DOHH2 (cell line): Measurements from ENCODE around the gene ARHGAP29.

ENCODE experiments used
- EZH2phosphoT487 ChIP-seq: fragments of 200-600 bp; sonication (generic); IDR thresholded peaks from 2 replicates; pipeline ENCODE4 v1.6.1; 2017; ENCODE audit warnings: borderline replicate concordance, mild to moderate bottlenecking, antibody characterized with exemption, low read length, moderate library complexity, mixed read lengths
- TF ChIP-seq, protein P1 (sequence below): fragments of 200-600 bp; sonication (generic); IDR thresholded peaks from one replicate; pipeline ENCODE4 v1.5.1; 2014; ENCODE audit warnings: antibody characterized with exemption, mild to moderate bottlenecking, low read depth, low read length; ENCODE audit not compliant: poor library complexity, severe bottlenecking

DNA sequence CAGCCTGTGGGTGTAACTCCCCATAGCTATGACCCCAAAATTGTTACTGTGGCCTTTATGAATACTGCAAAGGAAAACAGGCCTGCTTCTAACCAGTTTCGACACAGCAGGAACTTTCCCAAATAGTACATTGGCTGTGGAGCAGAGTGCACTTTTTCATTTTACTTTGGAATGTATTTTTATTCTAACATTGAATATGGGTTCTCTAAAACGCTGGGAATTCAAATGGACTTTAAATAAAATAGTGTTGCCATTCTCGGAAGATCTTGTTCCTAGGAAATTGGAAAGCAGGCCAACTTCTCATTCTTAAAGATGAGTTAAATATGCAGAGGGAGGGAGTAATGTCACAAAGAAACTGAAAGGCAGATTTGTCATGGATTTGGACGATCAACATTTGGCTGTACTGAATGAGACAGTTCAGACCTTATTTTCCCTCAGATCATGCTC, 39.6 kb upstream of the ARHGAP29 start:
- TF ChIP-seq, protein P1, sequence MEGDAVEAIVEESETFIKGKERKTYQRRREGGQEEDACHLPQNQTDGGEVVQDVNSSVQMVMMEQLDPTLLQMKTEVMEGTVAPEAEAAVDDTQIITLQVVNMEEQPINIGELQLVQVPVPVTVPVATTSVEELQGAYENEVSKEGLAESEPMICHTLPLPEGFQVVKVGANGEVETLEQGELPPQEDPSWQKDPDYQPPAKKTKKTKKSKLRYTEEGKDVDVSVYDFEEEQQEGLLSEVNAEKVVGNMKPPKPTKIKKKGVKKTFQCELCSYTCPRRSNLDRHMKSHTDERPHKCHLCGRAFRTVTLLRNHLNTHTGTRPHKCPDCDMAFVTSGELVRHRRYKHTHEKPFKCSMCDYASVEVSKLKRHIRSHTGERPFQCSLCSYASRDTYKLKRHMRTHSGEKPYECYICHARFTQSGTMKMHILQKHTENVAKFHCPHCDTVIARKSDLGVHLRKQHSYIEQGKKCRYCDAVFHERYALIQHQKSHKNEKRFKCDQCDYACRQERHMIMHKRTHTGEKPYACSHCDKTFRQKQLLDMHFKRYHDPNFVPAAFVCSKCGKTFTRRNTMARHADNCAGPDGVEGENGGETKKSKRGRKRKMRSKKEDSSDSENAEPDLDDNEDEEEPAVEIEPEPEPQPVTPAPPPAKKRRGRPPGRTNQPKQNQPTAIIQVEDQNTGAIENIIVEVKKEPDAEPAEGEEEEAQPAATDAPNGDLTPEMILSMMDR, result no peak
- no peak for TF ChIP-seq EZH2phosphoT487
